BLaER1 (cell line): Measurements from ENCODE around the gene SMYD1.

Experiments used
- H3K27ac ChIP-seq: shearing (Covaris generic); formaldehyde crosslinking; 2 replicates; pipeline ENCODE4 v1.8.1; 2022
- H3K27me3 ChIP-seq: shearing (Covaris generic); formaldehyde crosslinking; 2 replicates; pipeline ENCODE4 v1.8.1; 2022
- H3K36me3 ChIP-seq: shearing (Covaris generic); formaldehyde crosslinking; 2 replicates; pipeline ENCODE4 v1.8.1; 2022
- H3K4me1 ChIP-seq: shearing (Covaris generic); formaldehyde crosslinking; 2 replicates; pipeline ENCODE4 v1.8.1; 2022
- H3K4me2 ChIP-seq: shearing (Covaris generic); formaldehyde crosslinking; 2 replicates; pipeline ENCODE4 v1.8.1; 2022
- H3K4me3 ChIP-seq: shearing (Covaris generic); formaldehyde crosslinking; 2 replicates; pipeline ENCODE4 v1.8.1; 2022
- H3K9ac ChIP-seq: shearing (Covaris generic); formaldehyde crosslinking; 2 replicates; pipeline ENCODE4 v1.8.1; 2022
- H3K9me3 ChIP-seq: shearing (Covaris generic); formaldehyde crosslinking; 2 replicates; pipeline ENCODE4 v1.8.1; 2022
- H4K20me1 ChIP-seq: shearing (Covaris generic); formaldehyde crosslinking; 2 replicates; pipeline ENCODE4 v1.8.1; 2022
- Cebpa-rat ChIP-seq: shearing (Covaris generic); IDR thresholded peaks from 2 replicates; pipeline ENCODE4 v1.8.1; 2022

SMYD1 gene

DNA sequence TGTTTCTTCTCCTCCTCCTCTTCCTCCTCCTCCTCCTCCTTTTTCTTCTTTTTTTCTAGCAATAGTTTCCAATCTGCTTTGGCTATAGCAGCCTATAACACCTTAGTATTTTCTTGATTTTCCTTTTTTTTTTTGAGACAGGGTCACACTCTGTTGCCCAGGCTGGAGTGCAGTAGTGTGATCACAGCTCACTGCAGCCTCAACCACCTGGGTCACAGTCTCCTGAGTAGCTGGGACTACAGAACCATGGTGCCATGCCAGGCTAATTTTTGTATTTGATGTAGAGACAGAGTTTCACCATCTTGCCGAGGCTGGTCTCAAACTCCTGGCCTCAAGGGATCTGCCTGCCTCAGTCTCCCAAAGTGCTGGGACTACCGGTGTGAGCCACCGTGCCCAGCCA is 91.9 kb downstream of the SMYD1 start:
- Histone ChIP-seq H4K20me1 (no peaks in the 10 kb centered on the region), H3K27ac (no peak overlapping the region), H3K9me3 (no peaks in the 10 kb centered on the region), H3K4me3 (no peak overlapping the region), H3K4me1 (no peaks in the 10 kb centered on the region), H3K36me3 (no peaks in the 10 kb centered on the region), H3K4me2 (no peak overlapping the region), H3K9ac (no peak overlapping the region), H3K27me3 (no peaks in the 10 kb centered on the region)
- no peak for TF ChIP-seq Cebpa-rat

- H3K36me3 ChIP-seq = no peaks in the 10 kb centered on the region
- H3K4me3 ChIP-seq = no peak overlapping the region
- no peak overlapping the region for H3K27ac ChIP-seq
- no peaks in the 10 kb centered on the region for H3K4me1 ChIP-seq
- no peak overlapping the region for H3K9ac ChIP-seq
- H3K9me3 ChIP-seq = no peaks in the 10 kb centered on the region
- no peaks in the 10 kb centered on the region for H3K27me3 ChIP-seq
- TF ChIP-seq Cebpa-rat = no peak
- H4K20me1 ChIP-seq = no peaks in the 10 kb centered on the region
- H3K4me2 ChIP-seq = no peak overlapping the region
Observed at GRCh38 chr2:88159955-88160415, 92.4 kb downstream of the SMYD1 start.

GRCh38 chr2:88160517-88160916 is 92.9 kb downstream of the SMYD1 start:
- no peak for TF ChIP-seq Cebpa-rat
- no peaks in the 10 kb centered on the region for H3K36me3 ChIP-seq
- no peaks in the 10 kb centered on the region for H4K20me1 ChIP-seq

GRCh38 chr2:88161446-88162244 is 94.0 kb downstream of the SMYD1 start:
- H3K27me3 ChIP-seq = no peaks in the 10 kb centered on the region
- no peaks in the 10 kb centered on the region for H3K9me3 ChIP-seq
- no peak overlapping the region for H3K4me2 ChIP-seq
- TF ChIP-seq Cebpa-rat = no peak
- no peaks in the 10 kb centered on the region for H4K20me1 ChIP-seq
- no peak overlapping the region for H3K27ac ChIP-seq
- no peaks in the 10 kb centered on the region for H3K36me3 ChIP-seq
- no peak overlapping the region for H3K9ac ChIP-seq
- H3K4me3 ChIP-seq = no peak overlapping the region
- no peaks in the 10 kb centered on the region for H3K4me1 ChIP-seq

More at GRCh38 chr2:88160517-88160916, 92.9 kb downstream of the SMYD1 start:
- H3K4me1 ChIP-seq = no peaks in the 10 kb centered on the region
- no peak overlapping the region for H3K4me3 ChIP-seq
- no peak overlapping the region for H3K4me2 ChIP-seq
- H3K27me3 ChIP-seq = no peaks in the 10 kb centered on the region
- no peak overlapping the region for H3K9ac ChIP-seq
- H3K27ac ChIP-seq = no peak overlapping the region
- H3K9me3 ChIP-seq = no peaks in the 10 kb centered on the region
